HCT116 (cell line): Measurements from ENCODE around the gene HMCN1. TPM values are rescaled to one million over a fixed set of nuclear protein-coding genes. Genes with fewer than 3 reads are reported as not detected.

Source experiments
- ATAC-seq: fragments of 200-7000 bp; cut with Tn5 transposase; 2 replicates; pipeline ENCODE4 v1.9.1; 2020; ENCODE audit warnings: mild to moderate bottlenecking, moderate library complexity
- BruUV-seq: library from RNA; stranded (reverse); fragments of 400-500 nt; replicated peaks from 2 replicates; lab custom pipeline; 2021; lab: Mats Ljungman, UMichigan
- CTCF ChIA-PET: fragments of 300-600 bp; sonication (Branson Sonifier 250); formaldehyde crosslinking; loops from one replicate; lab custom pipeline; 2021; ENCODE audit warnings: antibody characterized with exemption; lab: Charles Lee
- POLR2A ChIA-PET: fragments of 300-600, 350-600 bp; sonication (Branson Sonifier 250); formaldehyde crosslinking; loops from one replicate; lab custom pipeline; 2021; ENCODE audit warnings: antibody characterized with exemption; lab: Charles Lee
- RAD21 ChIA-PET, 2 experiments: fragments of 300-600 bp; sonication (Branson Sonifier 250); formaldehyde crosslinking; loops; one replicate each; lab custom pipeline; 2023; ENCODE audit warnings: low total read pairs in 2 of 2; ENCODE audit not compliant: uncharacterized antibody in 2 of 2, unreplicated experiment in 2 of 2, low non-redundant PET in 1 of 2; lab: Charles Lee
- DNase-seq: peaks from one replicate; pipeline ENCODE4 v3.0.0-alpha.2; 2010; ENCODE audit warnings: low read depth, low spot score
- H2AFZ ChIP-seq: fragments of 200-600 bp; shearing (Covaris generic), sonication (generic); 2 replicates; pipeline ENCODE4 v1.6.1; 2017; ENCODE audit warnings: low read depth, mixed run types, mixed read lengths, antibody characterized with exemption, low read length; ENCODE audit not compliant: poor library complexity, severe bottlenecking
- H3K27ac ChIP-seq: 2 replicates; pipeline ENCODE4 v1.5.1; 2012; ENCODE audit warnings: low read depth, low read length
- H3K27me3 ChIP-seq: fragments of 200-600 bp; sonication (generic); 2 replicates; pipeline ENCODE4 v1.6.1; 2016; ENCODE audit warnings: mixed run types, low read length, mixed read lengths; ENCODE audit not compliant: insufficient read depth
- H3K36me3 ChIP-seq, 2 experiments: fragments of 200-500 bp in 1 of 2; fragments of 200-600 bp in 1 of 2; sonication (Bioruptor generic) in 1 of 2; sonication (generic) in 1 of 2; 2 replicates each; pipeline versions ENCODE4 v1.5.1 to v1.6.1; 2014 to 2016; ENCODE audit warnings: low read length in 2 of 2, inconsistent platforms in 1 of 2, mixed read lengths in 1 of 2, mixed run types in 1 of 2; ENCODE audit not compliant: insufficient read depth in 2 of 2, control insufficient read depth in 1 of 2
- H3K4me1 ChIP-seq, 2 experiments: fragments of 200-600 bp in 1 of 2; sonication (generic) in 1 of 2; 2 replicates each; pipeline versions ENCODE4 v1.5.1 to v1.6.1; 2012 to 2017; ENCODE audit warnings: low read length in 2 of 2, inconsistent platforms in 1 of 2, mild to moderate bottlenecking in 1 of 2, mixed read lengths in 1 of 2, mixed run types in 1 of 2, moderate library complexity in 1 of 2; ENCODE audit not compliant: insufficient read depth in 2 of 2, control insufficient read depth in 1 of 2
- H3K4me2 ChIP-seq: fragments of 200-600 bp; sonication (generic); 2 replicates; pipeline ENCODE4 v1.6.1; 2017; ENCODE audit warnings: mixed run types, low read length, mixed read lengths
- H3K4me3 ChIP-seq, 2 experiments: fragments of 200-600 bp in 1 of 2; sonication (generic) in 1 of 2; replicated peaks in 1 of 2; 2 replicates each; pipeline ENCODE4 v1.5.1; 2011 to 2016; ENCODE audit warnings: low read length in 2 of 2, control low read depth in 1 of 2, low read depth in 1 of 2, mild to moderate bottlenecking in 1 of 2, mixed read lengths in 1 of 2, mixed run types in 1 of 2
- H3K79me2 ChIP-seq: fragments of 200-600 bp; sonication (generic); 2 replicates; pipeline ENCODE4 v1.6.1; 2017; ENCODE audit warnings: mild to moderate bottlenecking, mixed run types, low read length, moderate library complexity, mixed read lengths; ENCODE audit not compliant: insufficient read depth
- H3K9ac ChIP-seq: fragments of 200-600 bp; sonication (generic); 2 replicates; pipeline ENCODE4 v1.6.1; 2016; ENCODE audit warnings: low read length, mixed read lengths
- H3K9me2 ChIP-seq: fragments of 200-600 bp; sonication (generic), shearing (Covaris generic); 2 replicates; pipeline ENCODE4 v1.6.1; 2017; ENCODE audit warnings: mixed run types, mild to moderate bottlenecking, moderate library complexity; ENCODE audit not compliant: insufficient read depth
- H3K9me3 ChIP-seq, 2 experiments: fragments of 200-500 bp in 1 of 2; fragments of 200-600 bp in 1 of 2; sonication (Bioruptor generic) in 1 of 2; sonication (generic) in 1 of 2; 2 replicates each; pipeline ENCODE4 v1.6.1; 2014 to 2017; ENCODE audit warnings: low read length in 2 of 2, mixed read lengths in 2 of 2, inconsistent platforms in 1 of 2, low read depth in 1 of 2, mild to moderate bottlenecking in 1 of 2, mixed run types in 1 of 2, moderate library complexity in 1 of 2; ENCODE audit not compliant: control insufficient read depth in 1 of 2, insufficient read depth in 1 of 2
- H4K20me1 ChIP-seq: fragments of 200-600 bp; sonication (generic), shearing (Covaris generic); 2 replicates; pipeline ENCODE4 v1.6.1; 2017; ENCODE audit warnings: mixed run types, mild to moderate bottlenecking, moderate library complexity; ENCODE audit not compliant: insufficient read depth
- ATF3 ChIP-seq: IDR thresholded peaks from 2 replicates; pipeline ENCODE4 v1.6.1; 2012
- CEBPB ChIP-seq: IDR thresholded peaks from 2 replicates; pipeline ENCODE4 v1.6.1; 2012; ENCODE audit warnings: low read depth
- ELF1 ChIP-seq: IDR thresholded peaks from 2 replicates; pipeline ENCODE4 v1.6.1; 2012; ENCODE audit warnings: low read depth, borderline replicate concordance
- FOSL1 ChIP-seq: IDR thresholded peaks from 2 replicates; pipeline ENCODE4 v1.6.1; 2012; ENCODE audit warnings: low read depth
- MAX ChIP-seq: IDR thresholded peaks from 2 replicates; pipeline ENCODE4 v1.6.1; 2012
- POLR2A ChIP-seq: IDR thresholded peaks from 2 replicates; pipeline ENCODE4 v1.7.0; 2011; ENCODE audit warnings: borderline replicate concordance; ENCODE audit not compliant: insufficient read depth, insufficient read length; ENCODE audit errors: extremely low read depth
- REST ChIP-seq: IDR thresholded peaks from 2 replicates; pipeline ENCODE4 v1.6.1; 2012; ENCODE audit warnings: low read depth
- SIN3A ChIP-seq: IDR thresholded peaks from 2 replicates; pipeline ENCODE4 v1.6.1; 2012; ENCODE audit warnings: low read depth
- SP1 ChIP-seq: IDR thresholded peaks from 2 replicates; pipeline ENCODE4 v1.6.1; 2012; ENCODE audit warnings: low read depth
- SRF ChIP-seq: IDR thresholded peaks from 2 replicates; pipeline ENCODE4 v1.6.1; 2012; ENCODE audit warnings: low read depth
- YY1 ChIP-seq: IDR thresholded peaks from 2 replicates; pipeline ENCODE4 v1.6.1; 2011; ENCODE audit warnings: low read length, low read depth, moderate library complexity, mild to moderate bottlenecking; ENCODE audit not compliant: insufficient replicate concordance; ENCODE audit errors: extremely low read depth
- ZBTB33 ChIP-seq: IDR thresholded peaks from 2 replicates; pipeline ENCODE4 v1.6.1; 2011; ENCODE audit warnings: mild to moderate bottlenecking, low read length, moderate library complexity; ENCODE audit not compliant: insufficient replicate concordance; ENCODE audit errors: extremely low read depth
- ZFX ChIP-seq: fragments of 450-650 bp; IDR thresholded peaks from 2 replicates; pipeline ENCODE4 v1.6.1; 2017
- intact Hi-C: fragments of 100-400 bp; cut with micrococcal nuclease; formaldehyde crosslinking; loops from 2 replicates; pipeline ENCODE4 v1.10.0; 2022
- total RNA-seq: library from RNA; stranded (reverse); gene quantifications from one replicate; pipeline ENCODE4 v1.2.1, GENCODE V29; 2021; ENCODE audit not compliant: unreplicated experiment

The HMCN1 gene
- total RNA-seq, 1 experiment from 2014 or later = 0.59 TPM

- CTCF ChIA-PET = no interaction called here
These were observed 238.1 kb downstream of the HMCN1 start for GRCh38 chr1:185972096-185972850.

More at GRCh38 chr1:185972096-185972850, 238.1 kb downstream of the HMCN1 start:
- DNase-seq (no peak), ATAC-seq (no peak)
- Histone ChIP-seq H2AFZ (no peak overlapping the region), H3K27ac (no peak overlapping the region), H4K20me1 (no peaks in the 10 kb centered on the region), H3K9me2 (no peaks in the 10 kb centered on the region), H3K27me3 (no peaks in the 10 kb centered on the region), H3K79me2 (no peaks in the 10 kb centered on the region), H3K9me3 (no peaks in the 10 kb centered on the region), H3K4me2 (no peak overlapping the region), H3K36me3 (no peaks in the 10 kb centered on the region), H3K4me3 (no peak overlapping the region), H3K9ac (no peak overlapping the region), H3K4me1 (no peaks in the 10 kb centered on the region)
- intact Hi-C loops = no loop called here
- RAD21 ChIA-PET = no interaction called here
- no TSS peak for BruUV-seq
- POLR2A ChIA-PET = no interaction called here
- no peak for TF ChIP-seq SRF
- TF ChIP-seq SIN3A = no peak
- no peak for TF ChIP-seq ZFX
- TF ChIP-seq MAX = no peak
- no peak for TF ChIP-seq SP1
- no peak for TF ChIP-seq ELF1
- no peak for TF ChIP-seq YY1
- TF ChIP-seq CEBPB = no peak
- no peak for TF ChIP-seq ZBTB33
- TF ChIP-seq ATF3 = no peak
- TF ChIP-seq REST = no peak
- no peak for TF ChIP-seq POLR2A
- TF ChIP-seq FOSL1 = no peak
